ENCODE results near the gene RALGPS1.

The RALGPS1 gene

DNA sequence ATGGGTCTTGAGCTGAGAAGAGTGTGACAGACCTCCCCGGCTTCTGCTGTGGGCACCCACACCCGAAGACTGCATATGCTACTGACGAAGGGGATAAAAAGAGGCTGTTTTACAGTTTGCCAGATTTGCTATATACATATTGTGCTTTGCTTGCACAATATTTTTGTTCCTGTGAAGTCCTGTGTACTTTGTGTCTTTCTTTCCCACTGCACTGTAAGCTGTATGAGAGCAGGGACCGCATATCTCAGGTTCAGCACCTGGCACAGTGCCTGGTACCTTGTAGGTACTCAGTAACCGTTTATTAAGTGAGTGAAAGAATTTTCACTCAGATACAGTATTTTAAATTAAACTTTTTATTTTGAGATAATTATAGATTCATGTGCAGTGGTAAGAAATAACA, 341.7 kb downstream of the RALGPS1 start:
- DNase-seq (ENCODE audit: low read depth in 2 of 2) = no peak

- no peak for DNase-seq (ENCODE audit: low read depth in 2 of 2)
Measured at GRCh38 chr9:127258606-127259471, 344.3 kb downstream of the RALGPS1 start.

DNA sequence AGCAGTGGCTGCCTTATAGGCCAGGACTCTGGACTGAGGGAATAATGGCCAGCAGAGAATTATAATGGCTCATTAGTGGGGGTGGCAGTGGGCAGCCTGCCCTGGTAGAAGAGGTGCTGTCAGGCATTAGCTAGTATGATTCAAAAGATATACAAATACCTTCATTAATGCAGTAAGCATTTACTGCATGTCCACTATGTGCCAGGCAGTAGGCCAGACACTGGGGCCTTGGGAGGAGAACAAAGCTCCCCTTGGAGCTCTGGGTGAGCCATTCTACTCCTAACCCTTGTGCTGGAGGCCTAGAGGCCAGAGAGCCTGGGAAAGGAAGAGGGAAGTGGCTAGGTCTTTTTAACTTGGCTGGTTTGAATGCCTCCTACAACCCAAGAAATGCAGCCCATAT, 348.0 kb downstream of the RALGPS1 start:
- DNase-seq (ENCODE audit: low read depth in 2 of 2) = no peak

DNA sequence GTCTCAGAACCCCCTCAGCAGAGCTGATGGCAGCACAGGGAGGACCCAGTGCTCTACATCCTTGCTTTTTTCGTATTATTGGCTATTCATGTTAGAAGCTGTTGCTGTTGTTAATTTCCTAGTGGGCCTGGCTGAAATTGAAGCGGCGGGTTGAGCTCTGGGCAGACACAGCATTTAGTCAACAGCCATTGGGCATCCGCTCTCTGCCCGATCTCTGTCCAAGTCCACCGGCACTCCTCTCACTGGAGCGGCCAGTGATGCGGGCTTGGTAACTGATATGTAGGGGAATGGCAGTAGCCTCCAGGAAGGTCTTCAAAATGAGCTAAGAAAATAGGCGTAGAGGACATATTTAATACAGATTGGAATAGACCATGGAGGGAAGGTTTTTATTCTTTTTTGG, 348.7 kb downstream of the RALGPS1 start:
- no peak for DNase-seq (ENCODE audit: low read depth in 2 of 2)

DNA sequence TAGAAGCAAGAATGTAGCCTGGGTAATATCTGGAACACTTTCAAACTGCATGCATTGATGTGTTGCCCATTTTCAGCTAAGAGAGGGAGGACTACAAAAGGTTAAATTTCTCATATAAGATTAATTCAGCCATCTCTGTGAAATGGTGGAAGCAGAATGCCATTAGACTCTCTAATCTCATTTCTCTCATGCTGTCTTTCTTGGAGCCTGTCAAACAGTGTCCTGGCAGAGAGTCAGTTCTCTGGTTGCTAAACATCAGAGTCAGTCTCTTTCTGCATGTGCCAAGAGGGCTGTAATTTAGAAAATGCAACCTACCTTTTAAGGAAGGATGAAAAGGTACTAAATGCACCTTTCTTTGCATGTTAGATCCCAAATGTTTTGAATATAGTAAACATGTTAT, 349.1 kb downstream of the RALGPS1 start:
- no peak for DNase-seq (ENCODE audit: low read depth in 2 of 2)

DNA sequence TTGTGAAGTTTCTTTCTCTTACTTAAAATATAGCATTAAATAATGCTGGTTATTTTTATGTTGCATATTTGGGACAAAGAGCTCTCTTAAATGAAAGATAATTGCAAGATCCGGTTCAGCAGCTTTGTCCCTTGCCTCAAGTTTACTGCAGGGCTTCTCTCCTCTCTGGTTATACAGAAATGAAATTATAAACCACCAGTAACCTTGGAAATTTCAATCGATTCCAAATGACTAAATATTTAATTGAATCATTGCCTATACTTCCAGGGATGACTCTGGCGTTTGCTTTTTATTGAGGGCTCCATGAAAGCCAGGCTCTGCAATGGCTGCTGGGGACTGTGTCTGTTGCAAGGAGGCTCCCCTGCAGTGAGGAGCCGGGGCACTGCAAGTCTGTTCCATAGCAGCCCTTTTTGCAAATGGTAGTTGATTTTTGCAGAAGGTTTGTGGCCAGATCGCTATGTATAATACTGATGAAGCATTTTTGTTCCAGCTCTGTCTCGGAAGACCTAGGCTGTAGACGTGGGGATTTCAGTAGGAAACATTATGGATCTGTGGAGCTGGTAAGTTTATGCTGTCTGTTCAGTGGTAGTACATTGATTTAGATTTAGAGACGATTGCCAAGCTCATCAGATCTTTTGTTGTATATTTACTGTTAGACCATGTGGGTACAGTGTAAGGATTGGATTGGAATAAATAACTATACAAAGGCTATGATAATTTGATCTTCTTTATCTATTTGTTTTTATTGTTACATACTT, 350.1 kb downstream of the RALGPS1 start, which contains the start of gene GARNL3:
Gene GARNL3 (plus strand): TSS at position 313 of the 758 bp plus-strand sequence. CDS start 104 bp downstream, at position 417.
- DNase-seq (ENCODE audit: low read depth in 2 of 2) = no peak

DNA sequence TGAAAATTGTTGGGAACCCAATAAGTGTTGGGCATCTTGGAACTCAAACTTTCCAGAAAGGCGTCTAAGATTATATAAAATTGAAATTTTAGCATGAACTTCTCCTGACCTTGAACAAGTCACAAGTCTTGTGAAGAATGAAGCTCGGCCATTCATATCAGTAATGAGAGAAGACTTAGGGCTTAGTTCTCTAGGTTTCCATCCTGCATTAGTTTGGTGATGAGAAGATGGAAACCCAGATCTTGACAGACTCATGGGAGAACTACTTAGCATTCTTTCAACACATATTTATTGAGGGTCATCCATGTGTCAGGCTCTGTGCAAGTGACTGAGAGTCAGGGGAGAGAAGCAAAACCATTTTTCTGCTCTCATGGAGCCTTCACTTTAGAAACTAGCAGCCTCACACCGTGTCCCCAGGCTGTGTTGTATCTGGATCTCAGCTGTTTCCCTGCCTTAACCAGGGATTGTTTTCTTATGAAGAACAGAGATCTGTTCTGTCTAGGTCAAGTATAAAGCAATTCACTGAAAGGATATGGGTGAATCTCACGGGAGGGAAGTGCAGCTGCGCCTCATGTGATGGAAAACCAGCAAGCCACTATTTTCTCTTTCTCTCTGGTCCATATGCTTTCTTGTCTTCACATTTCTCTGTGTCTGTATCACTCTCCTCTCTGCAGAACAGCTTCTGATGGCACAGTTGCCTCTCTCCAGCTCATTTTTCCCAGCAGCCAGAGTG, 353.4 kb downstream of the RALGPS1 start:
- no peak for DNase-seq (ENCODE audit: low read depth in 2 of 2)

GRCh38 chr9:127269449-127269848, 354.9 kb downstream of the RALGPS1 start:
- no peak for DNase-seq (ENCODE audit: low read depth in 2 of 2)
